ENCODE measurements around the gene KCNH1. TPM values are rescaled to one million over a fixed set of nuclear protein-coding genes. Genes with fewer than 3 reads are reported as not detected.

Gene KCNH1
- total RNA-seq, 1 experiment from 2014 or later: not detected

DNA sequence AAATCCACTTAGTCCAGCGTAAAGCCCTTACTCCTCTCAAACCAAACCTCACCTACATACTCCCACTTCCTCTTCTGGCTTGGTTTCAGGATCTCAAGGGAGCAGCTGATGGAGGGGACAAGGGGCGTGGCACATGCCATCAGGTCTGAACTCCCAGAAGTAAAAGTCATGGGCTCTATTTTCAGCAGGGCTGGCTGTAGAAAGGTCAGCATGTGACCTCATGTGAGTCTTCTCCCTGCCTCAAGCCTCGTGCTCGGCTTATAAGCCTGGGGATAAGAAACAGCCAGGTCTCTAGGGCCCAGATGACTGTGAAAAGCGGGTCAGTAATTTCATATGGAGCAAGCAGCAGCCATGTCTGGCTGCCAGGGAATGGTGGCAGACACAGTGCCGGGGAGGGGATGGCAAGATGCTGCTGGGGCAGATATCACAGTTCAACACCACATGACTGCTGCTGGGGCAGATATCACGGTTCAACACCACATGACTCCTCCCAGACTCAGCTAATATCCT is 227.9 kb downstream of the KCNH1 start:
- Histone ChIP-seq H3K79me2 (ENCODE audit: insufficient read depth, low read length) (no peaks in the 10 kb centered on the region), H3K9ac (ENCODE audit: low read length) (no peak overlapping the region), H3K27ac (ENCODE audit: low read depth, low read length) (no peak overlapping the region), H3K9me3 (ENCODE audit: control insufficient read depth in 1 of 2, insufficient read depth in 1 of 2, low read depth in 1 of 2, low read length in 2 of 2) (no peaks in the 10 kb centered on the region), H3K9me2 (ENCODE audit: insufficient read depth) (no peaks in the 10 kb centered on the region), H3K4me2 (ENCODE audit: low read length) (no peak overlapping the region), H3K36me3 (ENCODE audit: control insufficient read depth in 1 of 2, insufficient read depth in 2 of 2, low read length in 2 of 2) (no peaks in the 10 kb centered on the region), H3K27me3 (ENCODE audit: insufficient read depth, low read length) (peaks cover 43% of the 10 kb centered on the region), H4K20me1 (ENCODE audit: insufficient read depth) (no peaks in the 10 kb centered on the region), H2AFZ (ENCODE audit: low read depth, low read length, poor library complexity, severe bottlenecking) (no peak overlapping the region), H3K4me1 (ENCODE audit: control insufficient read depth in 1 of 2, insufficient read depth in 2 of 2, low read length in 2 of 2) (no peaks in the 10 kb centered on the region), H3K4me3 (replicated peaks in 1 of 2; ENCODE audit: low read depth in 1 of 2, low read length in 2 of 2) (no peak overlapping the region)
- CTCF ChIA-PET: no interaction called here
- DNase-seq (ENCODE audit: low read depth, low spot score) (no peak), ATAC-seq (no peak)
- no TSS peak for BruUV-seq (replicated peaks)
- RAD21 ChIA-PET (ENCODE audit: low non-redundant PET in 1 of 2, low total read pairs in 2 of 2, uncharacterized antibody in 2 of 2, unreplicated experiment in 2 of 2): no interaction called here
- POLR2A ChIA-PET: no interaction called here
- intact Hi-C loops (cut with micrococcal nuclease): no loop called here
- TF ChIP-seq TCF7L2 (IDR thresholded peaks at IDR 0.05; ENCODE audit: borderline replicate concordance, extremely low read depth, insufficient read depth, insufficient read length): no peak
- TF ChIP-seq CEBPB (IDR thresholded peaks at IDR 0.05; ENCODE audit: low read depth): no peak
- TF ChIP-seq CBX3 (IDR thresholded peaks at IDR 0.05; ENCODE audit: low read depth): no peak
- no peak for TF ChIP-seq ZNF274 (IDR thresholded peaks at IDR 0.05; ENCODE audit: low read depth, low read length)
- TF ChIP-seq EZH2 (IDR thresholded peaks at IDR 0.05): no peak
- no peak for TF ChIP-seq SRF (IDR thresholded peaks at IDR 0.05; ENCODE audit: low read depth)
- no peak for TF ChIP-seq FOSL1 (IDR thresholded peaks at IDR 0.05; ENCODE audit: low read depth)
- TF ChIP-seq JUND (IDR thresholded peaks at IDR 0.05): no peak
- TF ChIP-seq RAD21 (IDR thresholded peaks at IDR 0.05; ENCODE audit: low read depth): no peak
- no peak for TF ChIP-seq EGR1 (IDR thresholded peaks at IDR 0.05; ENCODE audit: low read depth)
- TF ChIP-seq ELF1 (IDR thresholded peaks at IDR 0.05; ENCODE audit: borderline replicate concordance, low read depth): no peak
- no peak for TF ChIP-seq YY1 (IDR thresholded peaks at IDR 0.05; ENCODE audit: extremely low read depth, insufficient replicate concordance, low read depth, low read length)
- no peak for TF ChIP-seq SIN3A (IDR thresholded peaks at IDR 0.05; ENCODE audit: low read depth)

DNA sequence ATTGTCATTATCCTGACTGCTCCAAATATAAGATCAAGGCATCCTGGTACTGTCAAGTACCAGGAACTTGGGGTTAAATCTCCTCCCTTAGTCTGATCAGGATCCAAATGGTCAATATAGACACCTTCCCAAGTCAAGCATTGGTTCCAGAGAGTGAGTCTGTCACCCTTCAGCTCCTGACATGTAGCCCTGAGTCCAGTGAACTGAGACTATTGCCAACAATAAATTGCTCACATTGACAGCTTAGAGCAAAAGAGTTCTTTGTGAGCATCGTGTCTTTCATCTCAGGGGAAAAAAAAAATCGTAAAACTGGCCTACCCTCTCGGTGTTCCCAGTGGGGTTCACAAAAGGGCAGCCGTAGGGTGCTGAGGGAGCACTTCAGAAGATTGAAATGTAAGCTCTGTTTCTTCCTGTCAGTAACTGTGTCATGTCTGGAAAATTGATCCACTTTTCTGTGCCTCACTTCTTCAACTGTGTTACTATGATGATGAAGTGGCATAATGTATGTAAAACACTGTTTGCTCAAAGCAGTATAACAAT is 228.5 kb downstream of the KCNH1 start:
- ChIA-PET RAD21 (ENCODE audit: low non-redundant PET in 1 of 2, low total read pairs in 2 of 2, uncharacterized antibody in 2 of 2, unreplicated experiment in 2 of 2) (no interaction called here), CTCF (no interaction called here)
- H3K27me3 ChIP-seq (ENCODE audit: insufficient read depth, low read length): peaks cover 45% of the 10 kb centered on the region

More for the DNA sequence above, 228.5 kb downstream of the KCNH1 start:
- H3K27ac ChIP-seq (ENCODE audit: low read depth, low read length): no peak overlapping the region
- ATAC-seq (no peak), DNase-seq (ENCODE audit: low read depth, low spot score) (no peak)
- H3K4me1 ChIP-seq (ENCODE audit: control insufficient read depth in 1 of 2, insufficient read depth in 2 of 2, low read length in 2 of 2): no peaks in the 10 kb centered on the region
- no peak overlapping the region for H3K4me3 ChIP-seq (replicated peaks in 1 of 2; ENCODE audit: low read depth in 1 of 2, low read length in 2 of 2)
- no peak for TF ChIP-seq ZFX (IDR thresholded peaks at IDR 0.05)
- no peak for TF ChIP-seq TCF7L2 (IDR thresholded peaks at IDR 0.05; ENCODE audit: borderline replicate concordance, extremely low read depth, insufficient read depth, insufficient read length)
- TF ChIP-seq, protein P1, sequence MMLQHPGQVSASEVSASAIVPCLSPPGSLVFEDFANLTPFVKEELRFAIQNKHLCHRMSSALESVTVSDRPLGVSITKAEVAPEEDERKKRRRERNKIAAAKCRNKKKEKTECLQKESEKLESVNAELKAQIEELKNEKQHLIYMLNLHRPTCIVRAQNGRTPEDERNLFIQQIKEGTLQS (IDR thresholded peaks at IDR 0.05): no peak
- no peak for TF ChIP-seq POLR2AphosphoS5 (IDR thresholded peaks at IDR 0.05; ENCODE audit: low read depth, low read length)
- TF ChIP-seq EGR1 (IDR thresholded peaks at IDR 0.05; ENCODE audit: low read depth): no peak
- TF ChIP-seq YY1 (IDR thresholded peaks at IDR 0.05; ENCODE audit: extremely low read depth, insufficient replicate concordance, low read depth, low read length): no peak
- TF ChIP-seq CEBPB (IDR thresholded peaks at IDR 0.05; ENCODE audit: low read depth): no peak
- TF ChIP-seq, protein P2, sequence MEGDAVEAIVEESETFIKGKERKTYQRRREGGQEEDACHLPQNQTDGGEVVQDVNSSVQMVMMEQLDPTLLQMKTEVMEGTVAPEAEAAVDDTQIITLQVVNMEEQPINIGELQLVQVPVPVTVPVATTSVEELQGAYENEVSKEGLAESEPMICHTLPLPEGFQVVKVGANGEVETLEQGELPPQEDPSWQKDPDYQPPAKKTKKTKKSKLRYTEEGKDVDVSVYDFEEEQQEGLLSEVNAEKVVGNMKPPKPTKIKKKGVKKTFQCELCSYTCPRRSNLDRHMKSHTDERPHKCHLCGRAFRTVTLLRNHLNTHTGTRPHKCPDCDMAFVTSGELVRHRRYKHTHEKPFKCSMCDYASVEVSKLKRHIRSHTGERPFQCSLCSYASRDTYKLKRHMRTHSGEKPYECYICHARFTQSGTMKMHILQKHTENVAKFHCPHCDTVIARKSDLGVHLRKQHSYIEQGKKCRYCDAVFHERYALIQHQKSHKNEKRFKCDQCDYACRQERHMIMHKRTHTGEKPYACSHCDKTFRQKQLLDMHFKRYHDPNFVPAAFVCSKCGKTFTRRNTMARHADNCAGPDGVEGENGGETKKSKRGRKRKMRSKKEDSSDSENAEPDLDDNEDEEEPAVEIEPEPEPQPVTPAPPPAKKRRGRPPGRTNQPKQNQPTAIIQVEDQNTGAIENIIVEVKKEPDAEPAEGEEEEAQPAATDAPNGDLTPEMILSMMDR (IDR thresholded peaks at IDR 0.05 in 2 of 3, conservative IDR thresholded peaks at IDR 0.05 in 1 of 3; ENCODE audit: borderline replicate concordance in 1 of 3, insufficient read depth in 1 of 3, low read depth in 2 of 3, low read length in 2 of 3): no peak
- no peak for TF ChIP-seq SP1 (IDR thresholded peaks at IDR 0.05; ENCODE audit: low read depth)
- no peak for TF ChIP-seq EZH2phosphoT487 (IDR thresholded peaks at IDR 0.05; ENCODE audit: borderline replicate concordance)
- no peak for TF ChIP-seq SIN3A (IDR thresholded peaks at IDR 0.05; ENCODE audit: low read depth)
- TF ChIP-seq, protein P3, sequence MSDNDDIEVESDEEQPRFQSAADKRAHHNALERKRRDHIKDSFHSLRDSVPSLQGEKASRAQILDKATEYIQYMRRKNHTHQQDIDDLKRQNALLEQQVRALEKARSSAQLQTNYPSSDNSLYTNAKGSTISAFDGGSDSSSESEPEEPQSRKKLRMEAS (IDR thresholded peaks at IDR 0.05): no peak
- TF ChIP-seq POLR2A (IDR thresholded peaks at IDR 0.05; ENCODE audit: borderline replicate concordance, extremely low read depth, insufficient read depth, insufficient read length): no peak
- POLR2A ChIA-PET: no interaction called here
- no TSS peak for BruUV-seq (replicated peaks)
- intact Hi-C loops (cut with micrococcal nuclease): no loop called here
- no peak overlapping the region for H3K4me2 ChIP-seq (ENCODE audit: low read length)
- no peaks in the 10 kb centered on the region for H3K9me3 ChIP-seq (ENCODE audit: control insufficient read depth in 1 of 2, insufficient read depth in 1 of 2, low read depth in 1 of 2, low read length in 2 of 2)
- no peaks in the 10 kb centered on the region for H3K36me3 ChIP-seq (ENCODE audit: control insufficient read depth in 1 of 2, insufficient read depth in 2 of 2, low read length in 2 of 2)
- no peaks in the 10 kb centered on the region for H3K9me2 ChIP-seq (ENCODE audit: insufficient read depth)
- no peaks in the 10 kb centered on the region for H4K20me1 ChIP-seq (ENCODE audit: insufficient read depth)
- no peak overlapping the region for H2AFZ ChIP-seq (ENCODE audit: low read depth, low read length, poor library complexity, severe bottlenecking)
- no peaks in the 10 kb centered on the region for H3K79me2 ChIP-seq (ENCODE audit: insufficient read depth, low read length)
- no peak overlapping the region for H3K9ac ChIP-seq (ENCODE audit: low read length)

Data from HCT116 (cell line).